HepG2 (cell line): ENCODE measurements around the gene TSPAN9. TPM values are rescaled to one million over a fixed set of nuclear protein-coding genes. Genes with fewer than 3 reads are reported as not detected.

Experiments used
- ATAC-seq: fragments of 200-7000 bp; cut with Tn5 transposase; 3 replicates; pipeline ENCODE4 v1.9.1; 2020; ENCODE audit warnings: mild to moderate bottlenecking, moderate library complexity
- BruUV-seq: library from RNA; stranded (reverse); fragments of 400-500 nt; replicated peaks from 2 replicates; lab custom pipeline; 2021; lab: Mats Ljungman, UMichigan
- CTCF ChIA-PET: fragments of 300-600 bp; formaldehyde crosslinking; extraction: SDS; loops from one replicate; lab custom pipeline; 2021; ENCODE audit warnings: low total read pairs, inconsistent platforms, low intra/inter-chr PET ratio; lab: Yijun Ruan, JAX
- POLR2A ChIA-PET: fragments of 350-600 bp; sonication (Branson Sonifier 250); formaldehyde crosslinking; loops from one replicate; lab custom pipeline; 2020; ENCODE audit warnings: antibody characterized with exemption, inconsistent platforms; lab: Yijun Ruan, JAX
- DNase-seq: peaks from one replicate; pipeline ENCODE4 v3.0.0-alpha.2; 2015; ENCODE audit warnings: low spot score
- FAIRE-seq: peaks from 3 replicates; lab custom pipeline; 2011; peaks lifted over from hg19 to GRCh38; lab: Jason Lieb, UNC
- H2AFZ ChIP-seq: one replicate; pipeline ENCODE4 v1.6.1; 2011; ENCODE audit warnings: low read length, inconsistent platforms
- H3K27ac ChIP-seq: fragments of 300-600 bp; 3 replicates; pipeline ENCODE4 v1.8.0; 2011; ENCODE audit warnings: mixed run types, mild to moderate bottlenecking, mixed read lengths, low read length, inconsistent platforms; ENCODE audit not compliant: insufficient read depth; ENCODE audit errors: extremely low read length
- H3K27me3 ChIP-seq, 2 experiments: fragments of 200-600 bp in 1 of 2; 2 replicates in 1 of 2; 3 replicates in 1 of 2; pipeline versions ENCODE4 v1.6.0 to v1.8.0; 2011; ENCODE audit warnings: low read length in 2 of 2, mild to moderate bottlenecking in 2 of 2, moderate library complexity in 2 of 2, inconsistent platforms in 1 of 2; ENCODE audit not compliant: insufficient read depth in 2 of 2, control insufficient read depth in 1 of 2
- H3K36me3 ChIP-seq, 2 experiments: fragments of 200-600 bp in 1 of 2; replicated peaks in 1 of 2; 2 replicates in 1 of 2; 3 replicates in 1 of 2; pipeline versions ENCODE4 v1.5.1 to v1.8.0; 2011; ENCODE audit warnings: low read length in 2 of 2, inconsistent platforms in 1 of 2; ENCODE audit not compliant: insufficient read depth in 2 of 2, control insufficient read depth in 1 of 2
- H3K4me1 ChIP-seq: 2 replicates; pipeline ENCODE4 v1.5.1; 2012; ENCODE audit warnings: low read length, inconsistent platforms; ENCODE audit not compliant: insufficient read depth
- H3K4me2 ChIP-seq: 2 replicates; pipeline ENCODE4 v1.6.0; 2011; ENCODE audit warnings: low read depth, low read length, inconsistent platforms
- H3K4me3 ChIP-seq, 3 experiments: fragments of 200-600 bp in 1 of 3; sonication (generic), shearing (Covaris generic) in 1 of 3; replicated peaks in 1 of 3; 2 replicates each; pipeline ENCODE4 v1.5.1; 2011 to 2016; ENCODE audit warnings: low read length in 3 of 3, inconsistent platforms in 2 of 3, low read depth in 2 of 3, mild to moderate bottlenecking in 2 of 3, control low read depth in 1 of 3, mixed read lengths in 1 of 3; ENCODE audit not compliant: insufficient read depth in 1 of 3
- H3K79me2 ChIP-seq: one replicate; pipeline ENCODE4 v1.6.1; 2011; ENCODE audit warnings: low read length, inconsistent platforms; ENCODE audit not compliant: insufficient read depth
- H3K9ac ChIP-seq: 2 replicates; pipeline ENCODE4 v1.6.0; 2011; ENCODE audit warnings: mild to moderate bottlenecking, low read depth, low read length, inconsistent platforms; ENCODE audit not compliant: insufficient read depth
- H3K9me3 ChIP-seq: 2 replicates; pipeline ENCODE4 v1.5.1; 2012; ENCODE audit warnings: mild to moderate bottlenecking, low read length
- H4K20me1 ChIP-seq: 2 replicates; pipeline ENCODE4 v1.6.0; 2011; ENCODE audit warnings: inconsistent platforms, mild to moderate bottlenecking, low read length, moderate library complexity; ENCODE audit not compliant: insufficient read depth
- GABPA ChIP-seq, 2 experiments: IDR thresholded peaks; 2 replicates each; pipeline ENCODE4 v1.6.1; 2011 to 2016; ENCODE audit warnings: low read depth in 2 of 2, low read length in 1 of 2, missing biosample characterization in 1 of 2, missing genetic modification characterization in 1 of 2
- GABPB1 ChIP-seq: IDR thresholded peaks from 2 replicates; pipeline ENCODE4 v1.6.1; 2016; ENCODE audit warnings: mild to moderate bottlenecking, missing genetic modification reagents, moderate library complexity, missing compliant biosample characterization
- SUZ12 ChIP-seq: fragments of 150-350 bp; IDR thresholded peaks from 2 replicates; pipeline ENCODE4 v1.6.1; 2014; ENCODE audit warnings: low read depth, low read length
- ZFY ChIP-seq: sonication (generic); formaldehyde crosslinking; IDR thresholded peaks from 2 replicates; pipeline ENCODE4 v1.4.0; 2020; ENCODE audit warnings: missing genetic modification reagents
- WGBS: methylation state at CpG from one replicate; pipeline ENCODE4 v1.1.6; 2017; ENCODE audit warnings: low lambda C conversion rate; 5-methylcytosine and 5-hydroxymethylcytosine counted together
- in situ Hi-C: cut with HindIII; loops from 2 replicates; pipeline ENCODE4 v1.10.0; 2017; ENCODE audit warnings: low pct_unique_long_range_greater_than_20kb; ENCODE audit not compliant: extremely low pct_ligation_motif_present
- intact Hi-C: fragments of 100-400 bp; cut with micrococcal nuclease; formaldehyde crosslinking; loops from one replicate; pipeline ENCODE4 v1.10.0; 2022; ENCODE audit not compliant: unreplicated experiment
- polyA plus RNA-seq, 8 experiments: library from polyadenylated mRNA; depleted of rRNA in 3 of 8; stranded (reverse) in 7 of 8; unstranded in 1 of 8; fragments of >200 nt; fragmentation: Illumina TruSeq in 4 of 8; extraction: Trizol in 4 of 8; gene quantifications; 2 replicates each; pipeline versions ENCODE4 v1.2.1 to v1.2.3, GENCODE V29; 2011 to 2016; ENCODE audit warnings: low read depth in 4 of 8, missing spikeins in 1 of 8, mixed read lengths in 1 of 8; ENCODE audit not compliant: insufficient read depth in 1 of 8
- total RNA-seq, 5 experiments: library from RNA; depleted of rRNA; stranded (reverse); fragments of >200 nt; fragmentation: Illumina TruSeq; extraction: Trizol; gene quantifications; 2 replicates each; pipeline ENCODE4 v1.2.3, GENCODE V29; 2016; ENCODE audit warnings: low read depth in 1 of 5
- TF ChIP-seq, protein P1 (sequence below): sonication (generic); formaldehyde crosslinking; IDR thresholded peaks from 2 replicates; pipeline ENCODE4 v1.5.1; 2020; ENCODE audit warnings: mild to moderate bottlenecking, missing genetic modification reagents, moderate library complexity
- TF ChIP-seq, protein P2 (sequence below), 2 experiments: fragments of 450-650 bp in 1 of 2; sonication (generic) in 1 of 2; formaldehyde crosslinking in 1 of 2; IDR thresholded peaks; 2 replicates each; pipeline versions ENCODE4 v1.6.1 to v1.8.0; 2016 to 2022; ENCODE audit warnings: antibody characterized with exemption in 1 of 2, mild to moderate bottlenecking in 1 of 2, missing genetic modification reagents in 1 of 2

The TSPAN9 gene
- total and polyA plus RNA-seq, 2 of the 13 experiments (the other 11 are each of a cell fraction or from before 2014, with no cell fraction given), result 18.1 to 42.3 TPM

DNA sequence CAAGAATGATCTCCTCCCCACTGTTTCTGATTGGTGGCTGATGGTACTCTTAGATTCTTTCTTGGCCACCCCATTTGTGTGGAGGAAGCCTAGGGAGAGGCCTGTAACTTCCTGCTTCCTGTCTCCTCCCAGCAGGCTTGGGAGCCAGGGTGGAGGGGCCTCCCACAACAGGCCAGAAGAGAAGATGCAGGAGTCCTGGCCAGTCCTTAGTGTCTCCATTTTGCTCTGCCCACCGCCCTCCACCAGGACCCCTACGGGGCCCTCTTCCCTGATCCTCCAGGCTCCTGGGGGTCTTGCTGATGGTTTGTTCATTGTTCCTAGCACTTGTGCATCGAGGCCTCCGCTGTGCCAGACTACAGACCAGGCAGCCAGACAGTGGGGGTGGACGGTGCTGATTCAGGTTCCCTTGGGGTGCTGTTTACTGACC lies 6.8 kb downstream of the TSPAN9 start:
- CTCF ChIA-PET, result no interaction called here
- Histone ChIP-seq H3K27ac (peak overlapping the region; percentile 75), H3K4me2 (peak overlapping the region; percentile 30), H4K20me1 (no peaks in the 10 kb centered on the region), H3K27me3 (no peaks in the 10 kb centered on the region), H3K9me3 (no peaks in the 10 kb centered on the region), H2AFZ (no peak overlapping the region), H3K4me3 (no peak overlapping the region), H3K4me1 (peaks cover 94% of the 10 kb centered on the region), H3K9ac (no peak overlapping the region), H3K36me3 (no peaks in the 10 kb centered on the region), H3K79me2 (peaks cover 59% of the 10 kb centered on the region)
- TF ChIP-seq ZFY (CRISPR knock-in tag), result 0 out of 2 replicates have a peak, but pooled peaks have one; percentile 13
- TF ChIP-seq, protein P1, sequence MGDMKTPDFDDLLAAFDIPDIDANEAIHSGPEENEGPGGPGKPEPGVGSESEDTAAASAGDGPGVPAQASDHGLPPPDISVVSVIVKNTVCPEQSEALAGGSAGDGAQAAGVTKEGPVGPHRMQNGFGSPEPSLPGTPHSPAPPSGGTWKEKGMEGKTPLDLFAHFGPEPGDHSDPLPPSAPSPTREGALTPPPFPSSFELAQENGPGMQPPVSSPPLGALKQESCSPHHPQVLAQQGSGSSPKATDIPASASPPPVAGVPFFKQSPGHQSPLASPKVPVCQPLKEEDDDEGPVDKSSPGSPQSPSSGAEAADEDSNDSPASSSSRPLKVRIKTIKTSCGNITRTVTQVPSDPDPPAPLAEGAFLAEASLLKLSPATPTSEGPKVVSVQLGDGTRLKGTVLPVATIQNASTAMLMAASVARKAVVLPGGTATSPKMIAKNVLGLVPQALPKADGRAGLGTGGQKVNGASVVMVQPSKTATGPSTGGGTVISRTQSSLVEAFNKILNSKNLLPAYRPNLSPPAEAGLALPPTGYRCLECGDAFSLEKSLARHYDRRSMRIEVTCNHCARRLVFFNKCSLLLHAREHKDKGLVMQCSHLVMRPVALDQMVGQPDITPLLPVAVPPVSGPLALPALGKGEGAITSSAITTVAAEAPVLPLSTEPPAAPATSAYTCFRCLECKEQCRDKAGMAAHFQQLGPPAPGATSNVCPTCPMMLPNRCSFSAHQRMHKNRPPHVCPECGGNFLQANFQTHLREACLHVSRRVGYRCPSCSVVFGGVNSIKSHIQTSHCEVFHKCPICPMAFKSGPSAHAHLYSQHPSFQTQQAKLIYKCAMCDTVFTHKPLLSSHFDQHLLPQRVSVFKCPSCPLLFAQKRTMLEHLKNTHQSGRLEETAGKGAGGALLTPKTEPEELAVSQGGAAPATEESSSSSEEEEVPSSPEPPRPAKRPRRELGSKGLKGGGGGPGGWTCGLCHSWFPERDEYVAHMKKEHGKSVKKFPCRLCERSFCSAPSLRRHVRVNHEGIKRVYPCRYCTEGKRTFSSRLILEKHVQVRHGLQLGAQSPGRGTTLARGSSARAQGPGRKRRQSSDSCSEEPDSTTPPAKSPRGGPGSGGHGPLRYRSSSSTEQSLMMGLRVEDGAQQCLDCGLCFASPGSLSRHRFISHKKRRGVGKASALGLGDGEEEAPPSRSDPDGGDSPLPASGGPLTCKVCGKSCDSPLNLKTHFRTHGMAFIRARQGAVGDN, result peak; percentile 51
- 0 out of 2 replicates have a peak, but pooled peaks have one; percentile 12 for TF ChIP-seq GABPB1 (CRISPR knock-in tag)
- TF ChIP-seq SUZ12, result no peak
- peak; percentile 19; the same call in 1 of the 2 replicates for TF ChIP-seq GABPA (IDR thresholded peaks at IDR 0.05; ENCODE audit: low read depth, low read length)
- peak; percentile 70; the same call in 1 of the 2 replicates for TF ChIP-seq GABPA (CRISPR knock-in tag; IDR thresholded peaks at IDR 0.05; ENCODE audit: low read depth)
- TF ChIP-seq, protein P2, sequence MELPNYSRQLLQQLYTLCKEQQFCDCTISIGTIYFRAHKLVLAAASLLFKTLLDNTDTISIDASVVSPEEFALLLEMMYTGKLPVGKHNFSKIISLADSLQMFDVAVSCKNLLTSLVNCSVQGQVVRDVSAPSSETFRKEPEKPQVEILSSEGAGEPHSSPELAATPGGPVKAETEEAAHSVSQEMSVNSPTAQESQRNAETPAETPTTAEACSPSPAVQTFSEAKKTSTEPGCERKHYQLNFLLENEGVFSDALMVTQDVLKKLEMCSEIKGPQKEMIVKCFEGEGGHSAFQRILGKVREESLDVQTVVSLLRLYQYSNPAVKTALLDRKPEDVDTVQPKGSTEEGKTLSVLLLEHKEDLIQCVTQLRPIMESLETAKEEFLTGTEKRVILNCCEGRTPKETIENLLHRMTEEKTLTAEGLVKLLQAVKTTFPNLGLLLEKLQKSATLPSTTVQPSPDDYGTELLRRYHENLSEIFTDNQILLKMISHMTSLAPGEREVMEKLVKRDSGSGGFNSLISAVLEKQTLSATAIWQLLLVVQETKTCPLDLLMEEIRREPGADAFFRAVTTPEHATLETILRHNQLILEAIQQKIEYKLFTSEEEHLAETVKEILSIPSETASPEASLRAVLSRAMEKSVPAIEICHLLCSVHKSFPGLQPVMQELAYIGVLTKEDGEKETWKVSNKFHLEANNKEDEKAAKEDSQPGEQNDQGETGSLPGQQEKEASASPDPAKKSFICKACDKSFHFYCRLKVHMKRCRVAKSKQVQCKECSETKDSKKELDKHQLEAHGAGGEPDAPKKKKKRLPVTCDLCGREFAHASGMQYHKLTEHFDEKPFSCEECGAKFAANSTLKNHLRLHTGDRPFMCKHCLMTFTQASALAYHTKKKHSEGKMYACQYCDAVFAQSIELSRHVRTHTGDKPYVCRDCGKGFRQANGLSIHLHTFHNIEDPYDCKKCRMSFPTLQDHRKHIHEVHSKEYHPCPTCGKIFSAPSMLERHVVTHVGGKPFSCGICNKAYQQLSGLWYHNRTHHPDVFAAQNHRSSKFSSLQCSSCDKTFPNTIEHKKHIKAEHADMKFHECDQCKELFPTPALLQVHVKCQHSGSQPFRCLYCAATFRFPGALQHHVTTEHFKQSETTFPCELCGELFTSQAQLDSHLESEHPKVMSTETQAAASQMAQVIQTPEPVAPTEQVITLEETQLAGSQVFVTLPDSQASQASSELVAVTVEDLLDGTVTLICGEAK (IDR thresholded peaks at IDR 0.05), result no peak
- TF ChIP-seq, protein P2 (CRISPR knock-in tag; IDR thresholded peaks at IDR 0.05), result no peak
- no peak for DNase-seq
- WGBS, result 94% methylated on average over 5 of the region's 5 CpGs
- in situ Hi-C loops, result no loop called here
- FAIRE-seq, result no peak
- intact Hi-C loops, result no loop called here
- ATAC-seq, result peak; percentile 15; the same call in 1 of the 3 replicates
- POLR2A ChIA-PET, result no interaction called here
- no TSS peak for BruUV-seq
